Activated T-cell treated with anti-CD3 and anti-CD28 coated beads, Interleukin-2, amount 50 U/mL, for 72 hours (primary cell): ENCODE data around the gene POLR2H. TPM values are rescaled to one million over a fixed set of nuclear protein-coding genes. Genes with fewer than 3 reads are reported as not detected.
A peak's percentile ranks its signal among the peaks of the same experiment; 100 is the strongest.

ENCODE experiments used
- ATAC-seq, 2 donors: fragments of 150-1000 bp; cut with Tn5 transposase; replicated peaks in 1 of 2; 2 replicates each; pipeline ENCODE4 v1.10.0; 2021; ENCODE audit warnings: moderate library complexity in 2 of 2, mild to moderate bottlenecking in 1 of 2
- DNase-seq, 2 donors: peaks; one replicate each; pipeline ENCODE4 v3.0.0; 2021 to 2022; ENCODE audit warnings: mixed read lengths in 1 of 2
- H3K27ac Mint-ChIP-seq: one replicate; pipeline ENCODE4 v1.8.0; 2022; ENCODE audit warnings: mild to moderate bottlenecking, moderate library complexity, mixed read lengths
- H3K27me3 Mint-ChIP-seq: one replicate; pipeline ENCODE4 v1.8.0; 2022; ENCODE audit warnings: low read depth, mixed read lengths
- H3K36me3 Mint-ChIP-seq, 2 donors: one replicate each; pipeline ENCODE4 v1.8.0; 2022; ENCODE audit warnings: mixed read lengths in 2 of 2, mild to moderate bottlenecking in 1 of 2; ENCODE audit not compliant: insufficient read depth in 2 of 2
- H3K4me1 Mint-ChIP-seq: one replicate; pipeline ENCODE4 v1.8.0; 2022; ENCODE audit warnings: low read depth, mixed read lengths
- H3K4me3 Mint-ChIP-seq, 2 donors: one replicate each; pipeline ENCODE4 v1.8.0; 2022; ENCODE audit warnings: mild to moderate bottlenecking in 2 of 2, mixed read lengths in 2 of 2, moderate library complexity in 2 of 2
- H3K9me3 Mint-ChIP-seq, 2 donors: one replicate each; pipeline ENCODE4 v1.8.0; 2022; ENCODE audit warnings: mixed read lengths in 2 of 2
- total RNA-seq, 2 donors: library from RNA; stranded (reverse); gene quantifications; one replicate each; pipeline ENCODE4 v1.2.3, GENCODE V29; 2022

POLR2H gene
- total RNA-seq, 2 donors from 2014 or later = 86.9 to 93.6 TPM

- H3K4me3 Mint-ChIP-seq = no peak overlapping the region
- H3K9me3 Mint-ChIP-seq = no peaks in the 10 kb centered on the region
- no peak overlapping the region for H3K27ac Mint-ChIP-seq
- ATAC-seq (no peak), DNase-seq (no peak)
- peaks cover 10% of the 10 kb centered on the region for H3K27me3 Mint-ChIP-seq
- no peaks in the 10 kb centered on the region for H3K36me3 Mint-ChIP-seq
- no peaks in the 10 kb centered on the region for H3K4me1 Mint-ChIP-seq
Measured at GRCh38 chr3:184405075-184406030, 43.8 kb downstream of the POLR2H start.

- no peak for ATAC-seq
- Mint-ChIP-seq H3K4me1 (no peaks in the 10 kb centered on the region), H3K27ac (no peak overlapping the region), H3K36me3 (no peaks in the 10 kb centered on the region), H3K9me3 (no peaks in the 10 kb centered on the region), H3K27me3 (no peaks in the 10 kb centered on the region), H3K4me3 (no peak overlapping the region)
- DNase-seq = no peak
Measured at GRCh38 chr3:184409331-184409926, 47.9 kb downstream of the POLR2H start.

- H3K27ac Mint-ChIP-seq = no peak overlapping the region
- H3K4me3 Mint-ChIP-seq = no peak overlapping the region
- no peaks in the 10 kb centered on the region for H3K9me3 Mint-ChIP-seq
- no peaks in the 10 kb centered on the region for H3K36me3 Mint-ChIP-seq
- DNase-seq (no peak), ATAC-seq (no peak)
- H3K4me1 Mint-ChIP-seq = no peaks in the 10 kb centered on the region
- no peaks in the 10 kb centered on the region for H3K27me3 Mint-ChIP-seq
Measured at GRCh38 chr3:184409946-184410500, 48.5 kb downstream of the POLR2H start.

GRCh38 chr3:184414418-184415202 is 53.1 kb downstream of the POLR2H start:
- H3K9me3 Mint-ChIP-seq = no peaks in the 10 kb centered on the region

GRCh38 chr3:184415203-184415490 is 53.6 kb downstream of the POLR2H start:
- Mint-ChIP-seq H3K4me3 (no peak overlapping the region), H3K9me3 (no peaks in the 10 kb centered on the region), H3K36me3 (no peaks in the 10 kb centered on the region), H3K27me3 (no peaks in the 10 kb centered on the region), H3K4me1 (no peaks in the 10 kb centered on the region), H3K27ac (no peak overlapping the region)
- ATAC-seq = no peak
- DNase-seq = no peak

More at GRCh38 chr3:184414418-184415202, 53.1 kb downstream of the POLR2H start:
- Mint-ChIP-seq H3K4me1 (no peaks in the 10 kb centered on the region), H3K27ac (no peak overlapping the region), H3K27me3 (no peaks in the 10 kb centered on the region), H3K4me3 (no peak overlapping the region), H3K36me3 (no peaks in the 10 kb centered on the region)
- no peak for ATAC-seq
- no peak for DNase-seq

- DNase-seq (peak; percentile 72 to 73), ATAC-seq (peak; percentile 91 to 94)
- Mint-ChIP-seq H3K4me1 (no peaks in the 10 kb centered on the region), H3K4me3 (no peak overlapping the region), H3K9me3 (no peaks in the 10 kb centered on the region), H3K36me3 (no peaks in the 10 kb centered on the region), H3K27ac (no peak overlapping the region), H3K27me3 (no peaks in the 10 kb centered on the region)
Measured at GRCh38 chr3:184417619-184418327, 56.3 kb downstream of the POLR2H start.

Other genes with a start within 250 kb of the POLR2H start
- 10 to 100 TPM; 47.0 to 55.4 TPM for gene EIF2B5, start 226.4 kb upstream of the POLR2H start, total RNA-seq
- gene DVL3, start 206.3 kb upstream of the POLR2H start, total RNA-seq = 10 to 100 TPM; 42.6 to 45.9 TPM
- gene AP2M1, start 186.9 kb upstream of the POLR2H start, total RNA-seq = 100 to 1,000 TPM; 178 to 194 TPM
- gene ABCF3, start 175.5 kb upstream of the POLR2H start, total RNA-seq = 10 to 100 TPM; 70.8 to 71.6 TPM
- under 1 TPM in 1 of 2 donors, not detected in 1; 0.07 TPM for gene VWA5B2, start 132.1 kb upstream of the POLR2H start, total RNA-seq
- 10 to 100 TPM; 22.7 to 26.3 TPM for gene ALG3, start 112.7 kb upstream of the POLR2H start, total RNA-seq
- 1 to 10 TPM; 3.5 to 3.6 TPM for gene EEF1AKMT4, start 112.0 kb upstream of the POLR2H start, total RNA-seq
- gene CAMK2N2, start 100.2 kb upstream of the POLR2H start, total RNA-seq = under 1 TPM; 0.24 to 0.35 TPM
- gene ECE2, start 85.7 kb upstream of the POLR2H start, total RNA-seq = not detected
- gene PSMD2, start 62.5 kb upstream of the POLR2H start, total RNA-seq = 100 to 1,000 TPM; 169 to 184 TPM
- gene EIF4G1, start 47.1 kb upstream of the POLR2H start, total RNA-seq = 100 to 1,000 TPM; 274 to 305 TPM
- gene FAM131A, start 24.1 kb upstream of the POLR2H start, total RNA-seq = 1 to 10 TPM; 6.6 to 7.6 TPM
- 1 to 10 TPM; 3.1 to 3.9 TPM for gene CLCN2, start 105 bp upstream of the POLR2H start, total RNA-seq
- gene THPO, start 16.5 kb downstream of the POLR2H start, total RNA-seq = not detected
- gene CHRD, start 18.3 kb downstream of the POLR2H start, total RNA-seq = under 1 TPM in 1 of 2 donors, not detected in 1; 0.19 TPM
- gene EPHB3, start 200.1 kb downstream of the POLR2H start, total RNA-seq = under 1 TPM; 0.12 to 0.50 TPM